HL-60/S4 (cell line): Measurements from ENCODE around the gene USH2A.

Experiments
- in situ Hi-C: fragments of 300-500 bp; cut with MboI; formaldehyde crosslinking; loops from 2 replicates; pipeline ENCODE4 v1.14.3; 2022; ENCODE audit warnings: low sequenced_read_pairs

Gene USH2A

GRCh38 chr1:216209125-216209524 lies 214.1 kb downstream of the USH2A start:
- in situ Hi-C loops: no loop called here

GRCh38 chr1:216207154-216207553 lies 216.1 kb downstream of the USH2A start:
- in situ Hi-C loops: no loop called here

GRCh38 chr1:216205176-216205575 lies 218.1 kb downstream of the USH2A start:
- in situ Hi-C loops: no loop called here

GRCh38 chr1:216201946-216202345 lies 221.3 kb downstream of the USH2A start:
- in situ Hi-C loops: no loop called here

GRCh38 chr1:216200941-216201340 lies 222.3 kb downstream of the USH2A start:
- in situ Hi-C loops: no loop called here

- in situ Hi-C loops: no loop called here
Observed at GRCh38 chr1:216194721-216195120, 228.5 kb downstream of the USH2A start.

DNA sequence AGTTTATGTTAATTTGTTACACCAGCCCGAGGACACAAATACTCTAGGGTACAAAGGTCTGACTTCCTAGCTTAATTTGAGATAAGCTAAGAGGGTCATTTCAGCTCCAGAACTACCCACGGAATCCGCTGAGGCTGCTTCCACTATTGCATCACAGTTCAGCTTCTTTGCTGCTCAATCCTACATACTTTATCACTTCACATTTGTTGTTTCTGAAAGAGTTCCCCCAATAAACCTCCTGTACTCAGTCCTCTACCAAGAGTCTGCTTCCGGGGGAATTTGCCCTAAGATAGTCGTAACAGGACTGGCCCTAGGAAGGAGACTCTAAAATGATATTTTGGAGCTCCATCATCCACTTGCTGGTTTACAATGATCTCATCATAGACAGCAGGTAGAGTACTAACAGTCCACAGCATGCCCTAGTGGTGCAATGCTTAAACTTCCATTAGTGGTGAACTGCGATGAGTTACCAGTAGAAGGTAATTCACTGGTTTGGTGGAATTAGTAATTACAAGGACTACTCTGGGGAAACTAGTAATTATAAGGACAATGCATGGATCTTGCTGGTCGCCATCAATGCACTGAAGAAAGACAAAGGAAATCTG lies 229.3 kb downstream of the USH2A start:
- in situ Hi-C loops: no loop called here

DNA sequence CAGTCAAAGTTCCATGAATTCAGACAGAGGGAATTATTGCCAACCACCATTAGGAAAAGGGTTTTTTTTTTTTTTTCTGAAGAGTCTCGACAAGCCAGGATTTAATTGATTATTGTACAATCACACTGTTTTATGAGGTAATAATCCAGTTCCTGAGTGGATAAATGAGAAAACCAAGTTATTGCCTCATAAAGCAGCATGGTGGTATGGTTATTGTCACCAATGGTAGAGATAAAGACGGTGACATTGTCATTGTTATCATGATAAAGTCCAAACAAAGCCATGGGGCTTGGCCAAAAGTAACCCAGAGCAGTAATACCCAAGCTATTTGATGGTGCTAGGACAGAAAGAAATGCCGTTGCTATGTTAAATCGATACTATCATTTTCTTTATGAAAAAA lies 232.8 kb downstream of the USH2A start:
- in situ Hi-C loops: no loop called here

DNA sequence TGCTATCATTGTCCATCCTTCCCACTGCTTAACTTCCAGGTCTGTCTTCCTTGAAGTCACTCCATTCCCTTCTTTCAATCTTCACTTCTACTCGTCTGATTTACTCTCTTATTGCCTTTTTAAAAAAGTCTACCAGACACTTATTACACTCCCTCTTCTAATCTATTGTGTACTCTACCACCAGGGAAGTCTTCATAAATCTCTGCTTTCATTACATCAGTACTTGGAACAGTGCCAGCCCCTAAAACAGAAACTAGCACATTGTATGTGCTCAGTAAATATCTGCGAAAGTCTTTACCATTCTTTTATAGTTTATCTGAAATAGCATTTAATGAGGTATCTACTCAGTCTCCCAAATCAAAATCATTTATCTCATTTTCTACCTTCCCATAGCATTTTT lies 236.4 kb downstream of the USH2A start:
- in situ Hi-C loops: no loop called here

GRCh38 chr1:216186141-216186540 lies 237.1 kb downstream of the USH2A start:
- in situ Hi-C loops: no loop called here

DNA sequence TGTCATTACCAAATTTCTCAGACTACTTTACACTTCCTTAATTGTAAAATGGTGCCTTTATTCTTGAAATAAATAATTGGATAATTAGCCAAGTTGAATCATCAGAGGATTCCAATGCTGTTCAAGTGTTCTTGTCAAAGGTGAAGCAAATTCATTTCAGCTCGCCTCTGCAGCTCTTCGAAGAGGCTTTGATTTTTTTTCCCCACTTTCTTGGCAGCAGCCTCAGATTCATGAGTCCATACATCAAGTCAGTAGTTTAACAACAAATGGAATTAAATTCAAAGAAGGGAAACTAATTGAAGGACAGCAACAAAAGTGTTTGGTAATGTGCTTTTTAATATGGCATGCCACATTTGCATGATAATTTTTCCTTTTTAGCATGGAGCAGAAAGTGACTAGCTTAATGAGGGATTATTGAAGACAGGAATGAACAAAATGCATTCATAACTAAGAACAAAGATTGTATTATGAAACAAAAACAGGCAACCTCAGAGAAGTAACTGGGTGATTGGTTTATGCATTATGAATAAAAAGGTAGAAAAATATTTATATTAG lies 239.0 kb downstream of the USH2A start:
- in situ Hi-C loops: no loop called here

DNA sequence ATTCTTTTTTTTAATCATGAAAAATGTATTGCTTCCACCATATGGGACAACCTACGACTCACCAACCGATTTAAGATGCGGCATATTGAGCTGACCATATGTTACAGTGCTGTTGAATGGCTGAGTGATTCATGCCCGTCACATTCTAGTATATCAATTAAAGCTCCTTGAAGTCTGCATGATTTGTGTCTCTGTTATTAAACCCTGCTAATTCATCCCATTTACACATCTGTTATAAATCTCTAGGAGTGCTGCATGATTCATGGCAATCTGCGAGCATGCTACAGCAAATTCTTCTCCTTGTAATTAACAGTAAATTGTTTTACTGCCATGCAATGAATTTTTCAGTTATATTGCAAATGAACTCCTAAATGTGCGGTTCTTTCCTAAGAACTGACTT lies 239.8 kb downstream of the USH2A start:
- in situ Hi-C loops: no loop called here

- in situ Hi-C loops: no loop called here
Observed at GRCh38 chr1:216183007-216183406, 240.2 kb downstream of the USH2A start.

DNA sequence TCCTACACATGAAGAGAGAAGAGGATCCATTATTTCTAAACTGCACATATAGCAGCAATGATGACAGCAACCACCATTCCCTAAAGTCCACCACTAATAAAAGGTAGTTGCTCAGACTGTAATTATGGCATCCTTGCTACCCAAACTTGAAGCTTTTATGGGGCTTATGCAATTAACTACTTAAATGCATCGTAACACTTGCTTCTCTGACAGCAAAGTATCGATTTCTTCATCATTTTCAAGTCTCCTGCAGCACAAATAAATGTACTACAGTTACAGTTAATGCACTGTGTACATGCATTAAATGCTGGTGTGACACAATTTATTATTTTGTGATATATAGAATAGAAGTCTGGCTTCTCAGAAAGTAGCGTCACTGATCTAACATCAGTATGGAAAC lies 241.7 kb downstream of the USH2A start:
- in situ Hi-C loops: no loop called here

GRCh38 chr1:216178281-216178680 lies 245.0 kb downstream of the USH2A start:
- in situ Hi-C loops: no loop called here

- in situ Hi-C loops: no loop called here
Observed at GRCh38 chr1:216176970-216177369, 246.3 kb downstream of the USH2A start.

GRCh38 chr1:216175714-216176113 lies 247.5 kb downstream of the USH2A start:
- in situ Hi-C loops: no loop called here

- in situ Hi-C loops: no loop called here
Observed at GRCh38 chr1:216173376-216173995, 249.8 kb downstream of the USH2A start.

- in situ Hi-C loops: no loop called here
Observed at GRCh38 chr1:216169351-216169750, 253.9 kb downstream of the USH2A start.

DNA sequence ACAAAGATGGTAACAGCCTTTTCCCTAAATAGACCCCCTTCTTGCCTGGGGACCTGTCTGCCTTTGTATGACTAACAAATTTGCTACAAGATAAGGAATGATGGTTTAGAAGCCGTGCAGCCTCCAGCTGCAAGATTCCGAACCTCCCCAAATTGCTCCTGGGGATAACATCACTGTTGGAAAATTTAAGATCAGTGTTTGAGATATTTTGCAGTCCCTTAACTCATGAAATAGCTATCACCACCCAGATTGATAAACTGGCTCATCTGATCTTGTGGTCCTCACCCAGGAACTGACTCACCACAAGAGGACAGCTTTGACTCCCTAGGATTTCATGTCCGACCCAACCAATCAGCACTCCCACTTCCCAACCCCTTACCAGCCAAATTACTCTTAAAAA lies 254.7 kb downstream of the USH2A start:
- in situ Hi-C loops: no loop called here

- in situ Hi-C loops: no loop called here
Observed at GRCh38 chr1:216154063-216154462, 269.2 kb downstream of the USH2A start.

DNA sequence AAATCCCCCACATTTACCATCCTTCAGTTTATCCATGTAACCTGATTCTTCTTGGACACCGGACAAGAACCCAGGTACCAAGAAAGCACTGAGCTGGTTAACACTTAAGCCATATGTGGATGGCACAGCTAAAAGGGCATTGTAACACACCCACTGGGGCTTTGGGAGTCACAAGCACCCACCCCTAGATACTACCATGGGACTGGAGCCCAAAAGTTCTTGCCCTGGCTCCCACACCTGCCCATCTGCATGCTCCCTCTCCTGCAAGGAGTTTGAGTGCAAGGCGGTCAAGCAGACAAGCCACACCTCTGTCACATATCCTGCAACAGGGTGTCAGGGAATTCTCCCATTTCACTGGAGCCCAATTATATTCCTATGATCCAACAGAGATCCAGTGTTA lies 270.1 kb downstream of the USH2A start:
- in situ Hi-C loops: no loop called here
